Limb (tissue), 2 donors: ENCODE measurements around the gene THOC2.
"Not testable (repeated sequence)": the region's sequence is repeated elsewhere in the genome, so short reads cannot be mapped to it uniquely, and the experiment has no call there.

ENCODE experiments used
- DNase-seq, 2 donors: peaks; one replicate each; pipeline ENCODE4 v3.0.0-alpha.2; 2016; ENCODE audit errors: extremely low spot score in 2 of 2

THOC2 gene

DNA sequence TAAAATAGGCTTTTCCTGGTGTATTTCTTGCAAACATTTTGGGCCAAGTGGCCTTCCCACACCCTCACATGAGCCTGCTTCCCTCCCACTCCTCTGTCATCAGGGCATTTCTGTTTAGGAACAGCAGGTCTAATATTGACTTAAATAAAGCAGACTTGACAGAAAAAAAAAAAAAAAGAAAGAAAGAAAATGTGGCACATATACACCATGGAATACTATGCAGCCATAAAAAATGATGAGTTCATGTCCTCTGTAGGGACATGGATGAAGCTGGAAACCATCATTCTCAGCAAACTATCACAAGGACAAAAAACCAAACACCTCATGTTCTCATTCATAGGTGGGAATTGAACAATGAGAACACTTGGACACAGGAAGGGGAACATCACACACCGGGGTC lies 2.3 kb upstream of the THOC2 start:
- not testable (repeated sequence) for DNase-seq

DNA sequence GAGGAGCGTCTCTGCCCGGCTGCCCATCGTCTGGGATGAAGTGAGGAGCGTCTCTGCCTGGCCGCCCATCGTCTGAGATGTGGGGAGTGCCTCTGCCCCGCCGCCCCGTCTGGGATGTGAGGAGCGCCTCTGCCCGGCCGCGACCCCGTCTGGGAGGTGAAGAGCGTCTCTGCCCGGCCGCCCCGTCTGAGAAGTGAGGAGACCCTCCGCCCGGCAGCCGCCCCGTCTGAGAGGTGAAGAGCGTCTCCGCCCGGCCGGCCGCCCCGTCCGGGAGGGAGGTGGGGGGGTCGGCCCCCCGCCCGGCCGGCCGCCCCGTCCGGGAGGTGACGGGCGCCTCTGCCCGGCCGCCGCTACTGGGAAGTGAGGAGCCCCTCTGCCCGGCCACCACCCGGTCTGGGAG lies 1.2 kb upstream of the THOC2 start:
- not testable (repeated sequence) for DNase-seq

DNA sequence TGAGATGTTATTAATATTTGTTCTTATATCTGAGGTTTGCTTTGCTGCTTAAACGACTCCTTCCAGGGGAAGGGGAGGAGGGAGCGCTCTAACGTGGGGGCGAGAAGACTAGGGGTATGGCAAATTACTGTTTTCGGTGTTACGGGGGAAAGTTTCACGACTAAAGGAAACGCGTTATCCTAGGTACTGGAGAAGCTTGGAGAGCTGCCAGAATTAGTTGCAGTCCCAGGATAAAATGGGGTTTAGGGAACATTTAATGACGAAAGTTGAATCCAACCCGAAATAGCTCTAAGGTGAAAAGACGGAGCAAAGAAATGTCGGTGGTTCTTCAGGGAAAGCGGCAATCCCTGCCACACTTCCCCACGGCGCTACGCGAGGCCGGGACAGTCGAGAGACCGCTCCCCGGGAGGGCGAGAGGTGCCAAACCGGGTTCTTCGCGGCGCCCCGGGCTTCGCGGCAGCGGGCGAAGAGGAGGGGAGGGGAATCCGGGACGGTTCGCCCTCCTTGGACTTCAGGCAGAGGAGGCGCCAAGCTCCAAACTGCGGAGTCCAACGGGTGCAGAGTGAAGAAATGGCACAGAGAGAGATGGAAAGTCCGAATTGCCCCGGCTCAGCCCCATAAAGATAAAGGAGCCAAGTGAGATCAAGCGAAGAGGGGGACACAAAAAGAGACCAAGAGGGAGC lies 724 bp downstream of the THOC2 start:
- peak in 1 of 2 donors; percentile 49 for DNase-seq

DNA sequence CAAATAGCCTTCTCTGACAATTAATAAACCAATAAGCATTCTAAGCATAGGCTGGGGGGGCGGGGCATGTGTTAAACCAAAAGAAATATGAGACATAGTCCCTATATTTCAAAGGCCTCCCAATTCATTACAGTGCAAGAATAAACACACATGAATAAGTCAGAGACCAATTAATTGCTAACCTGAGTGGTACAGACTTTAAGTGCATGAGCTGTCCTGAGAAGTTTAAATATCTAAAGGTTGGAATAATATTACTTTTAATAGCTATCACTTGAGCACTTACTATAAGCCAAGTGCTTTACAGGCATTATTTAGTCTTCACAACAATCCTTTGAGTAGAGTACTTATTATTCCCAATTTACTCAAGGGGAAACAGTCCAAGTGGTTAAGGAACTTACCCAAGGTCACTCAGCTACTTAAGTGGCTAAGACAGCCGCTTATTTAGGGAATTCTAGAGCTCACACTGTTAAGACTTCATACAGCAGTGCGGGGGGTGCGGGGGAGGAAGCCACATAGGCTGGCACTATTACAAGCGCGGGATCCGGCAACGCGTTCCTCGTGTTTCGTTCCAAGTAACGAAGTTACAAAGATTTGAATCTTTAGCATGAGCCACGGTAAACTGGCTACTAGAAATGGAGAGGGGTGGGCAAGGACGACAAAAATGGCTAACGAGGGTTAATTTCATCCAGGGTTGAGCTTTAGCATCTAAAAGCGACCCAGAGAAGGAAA lies 1.4 kb downstream of the THOC2 start:
- DNase-seq: no peak

DNA sequence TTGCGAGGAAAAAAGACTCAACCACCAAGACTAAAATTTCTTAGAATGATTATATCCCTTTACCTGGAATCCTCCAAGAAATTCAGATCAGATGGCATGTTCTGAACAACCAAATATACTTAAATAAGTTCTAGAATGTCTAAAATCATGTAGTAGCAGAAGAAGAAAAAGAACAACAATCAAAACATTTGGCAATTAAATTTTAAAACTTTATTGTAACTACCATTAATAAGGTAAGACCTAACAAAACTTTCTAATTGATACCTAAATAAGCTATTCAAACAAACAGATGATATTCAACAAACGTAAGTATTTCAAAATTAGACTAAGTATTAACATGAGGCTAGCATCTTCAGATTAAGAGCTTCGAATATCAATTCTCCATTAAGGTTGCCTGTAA lies 4.3 kb downstream of the THOC2 start:
- no peak for DNase-seq

DNA sequence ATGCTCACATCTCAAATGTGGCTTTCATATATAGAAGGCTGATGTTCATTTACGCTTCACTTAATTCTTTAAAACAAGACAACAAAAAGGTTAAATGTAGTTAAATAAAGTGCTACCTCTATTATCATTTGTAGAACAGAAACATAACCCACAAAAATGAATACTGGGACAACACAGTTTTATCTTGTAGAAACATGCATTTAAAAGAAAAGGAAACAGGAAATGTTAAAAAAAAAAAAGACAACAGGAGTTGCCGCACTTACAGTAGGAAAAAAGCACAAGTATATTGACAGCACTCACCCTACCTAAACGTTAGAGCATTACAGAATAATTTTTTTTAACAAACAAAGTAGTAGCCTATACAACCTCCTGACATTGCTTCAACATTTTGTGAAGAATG lies 4.8 kb downstream of the THOC2 start:
- no peak for DNase-seq

DNA sequence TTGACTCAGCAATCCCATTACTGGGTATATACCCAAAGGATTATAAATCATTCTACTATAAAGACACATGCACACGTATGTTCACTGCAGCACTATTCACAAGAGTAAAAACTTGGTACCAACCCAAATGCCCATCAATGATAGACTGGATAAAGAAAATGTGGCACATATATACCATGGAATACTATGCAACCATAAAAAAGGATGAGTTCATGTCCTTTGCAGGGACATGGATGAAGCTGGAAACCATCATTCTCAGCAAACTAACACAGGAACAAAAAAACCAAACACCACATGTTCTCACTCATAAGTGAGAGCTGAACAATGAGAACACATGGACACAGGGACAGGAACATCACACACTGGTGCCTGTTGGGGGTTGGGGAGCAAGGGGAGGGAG lies 10.7 kb downstream of the THOC2 start:
- not testable (repeated sequence) for DNase-seq

DNA sequence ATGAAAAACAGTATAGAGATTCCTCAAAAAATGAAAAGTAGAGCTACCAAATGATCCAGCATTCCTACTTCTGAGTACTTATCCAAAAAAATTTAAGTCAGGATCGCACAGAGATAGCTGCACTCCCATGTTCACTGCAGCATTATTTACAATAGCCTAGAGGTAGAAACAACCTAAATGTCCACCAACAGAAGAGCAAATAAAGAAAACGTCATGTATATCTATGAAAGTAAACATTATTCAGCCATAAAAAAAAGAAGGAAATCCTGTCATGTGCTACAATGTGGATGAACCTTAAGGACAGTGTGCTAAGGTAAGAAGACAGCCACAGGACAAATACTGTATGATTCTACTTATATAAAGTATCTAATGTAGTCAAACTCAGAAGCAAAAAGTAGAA lies 12.4 kb downstream of the THOC2 start:
- no peak for DNase-seq

DNA sequence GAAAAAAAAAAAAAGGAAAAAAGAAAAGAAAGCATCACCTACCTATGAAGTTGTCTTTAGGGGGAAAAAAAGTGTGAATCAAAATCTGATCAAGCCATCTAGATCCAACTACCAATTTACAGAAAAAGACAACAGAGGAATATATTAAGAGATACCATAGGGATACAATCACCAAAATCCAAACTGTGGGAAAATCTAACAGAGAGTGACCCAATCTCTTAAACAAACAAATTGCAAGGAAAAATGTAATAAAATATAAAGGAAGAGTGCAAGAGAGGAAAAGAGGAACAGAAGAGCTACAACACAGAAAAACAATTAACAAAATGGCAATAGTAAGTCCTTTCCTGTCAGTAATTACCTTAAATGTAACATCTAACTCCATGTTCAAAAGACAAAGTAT lies 19.0 kb downstream of the THOC2 start:
- DNase-seq: no peak

DNA sequence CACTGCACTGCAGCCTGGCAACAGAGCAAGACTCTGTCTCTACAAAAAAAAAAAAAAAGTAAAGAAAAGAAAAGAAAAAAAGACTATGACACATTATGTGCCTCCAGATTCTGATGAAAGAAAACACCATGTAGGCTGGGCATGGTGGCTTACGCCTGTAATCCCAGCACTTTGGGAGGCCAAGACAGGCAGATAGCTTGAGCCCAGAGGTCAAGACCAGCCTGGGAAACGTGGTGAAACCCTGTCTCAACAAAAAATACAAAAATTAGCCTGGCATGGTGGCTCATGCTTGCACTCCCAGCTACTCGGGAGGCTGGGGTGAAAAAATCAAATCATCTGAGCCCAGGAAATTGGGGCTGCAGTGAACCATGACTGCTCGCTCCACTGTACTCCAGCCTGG lies 19.4 kb downstream of the THOC2 start:
- DNase-seq: no peak

DNA sequence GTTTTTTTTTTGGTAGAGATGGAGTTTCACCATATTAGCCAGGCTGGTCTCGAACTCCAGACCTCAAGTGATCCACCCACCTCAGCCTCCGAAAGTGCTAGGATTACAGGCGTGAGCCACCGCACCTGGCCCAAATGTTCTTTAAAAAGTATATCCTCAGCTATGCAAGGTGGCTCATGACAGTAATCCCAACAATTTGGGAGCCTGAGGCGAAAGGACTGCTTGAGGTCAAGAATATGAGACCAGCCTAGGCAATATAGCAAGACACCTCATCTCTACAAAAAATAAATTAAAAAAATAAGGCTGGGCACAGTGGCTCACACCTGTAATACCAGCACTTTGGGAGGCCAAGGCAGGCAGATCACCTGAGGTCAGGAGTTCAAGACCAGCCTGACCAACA lies 21.7 kb downstream of the THOC2 start:
- DNase-seq: not testable (repeated sequence)

DNA sequence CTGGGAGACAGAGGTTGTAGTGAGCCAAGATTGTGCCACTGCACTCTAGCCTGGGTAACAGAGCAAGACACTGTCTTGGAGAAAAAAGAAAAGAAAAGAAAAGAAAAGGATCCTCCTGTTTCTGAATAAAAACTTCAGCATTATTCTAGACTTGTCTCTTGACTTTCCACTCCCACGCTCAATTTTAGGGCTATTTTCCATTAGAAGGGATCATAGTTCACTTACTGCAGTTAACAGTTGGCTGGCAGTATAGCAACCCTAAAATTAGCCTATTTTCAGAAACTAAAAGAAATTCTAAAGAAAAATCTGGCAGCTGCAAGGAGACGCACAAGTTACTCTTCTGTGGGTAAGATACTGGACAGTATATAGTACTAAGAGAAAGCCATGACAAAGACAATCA lies 28.1 kb downstream of the THOC2 start:
- no peak for DNase-seq

DNA sequence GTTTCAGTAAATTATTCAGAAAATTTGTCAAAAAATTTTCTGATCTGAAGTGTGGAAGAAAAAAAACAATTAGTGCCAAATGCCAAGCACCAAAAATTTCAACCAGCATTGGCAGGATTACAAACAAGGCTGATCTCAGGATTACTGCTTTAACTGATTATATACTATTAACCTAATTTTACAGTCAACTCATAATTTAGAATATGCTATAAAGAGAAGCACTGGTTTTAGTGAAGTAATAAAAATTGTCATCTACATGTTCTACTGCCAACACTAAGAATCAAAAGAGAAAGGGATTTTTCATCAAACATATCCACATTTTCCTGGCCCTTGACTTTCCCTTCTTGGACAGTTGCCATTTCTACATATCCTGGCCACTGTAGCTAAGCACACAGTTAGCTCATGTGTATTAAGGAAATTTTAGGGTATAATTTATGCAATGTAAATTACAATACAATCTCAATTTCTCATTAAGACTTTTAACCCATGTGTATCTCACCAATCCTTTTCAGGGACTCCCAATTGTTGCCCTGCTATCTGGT lies 33.8 kb downstream of the THOC2 start:
- peak in 1 of 2 donors; percentile 1 for DNase-seq

DNA sequence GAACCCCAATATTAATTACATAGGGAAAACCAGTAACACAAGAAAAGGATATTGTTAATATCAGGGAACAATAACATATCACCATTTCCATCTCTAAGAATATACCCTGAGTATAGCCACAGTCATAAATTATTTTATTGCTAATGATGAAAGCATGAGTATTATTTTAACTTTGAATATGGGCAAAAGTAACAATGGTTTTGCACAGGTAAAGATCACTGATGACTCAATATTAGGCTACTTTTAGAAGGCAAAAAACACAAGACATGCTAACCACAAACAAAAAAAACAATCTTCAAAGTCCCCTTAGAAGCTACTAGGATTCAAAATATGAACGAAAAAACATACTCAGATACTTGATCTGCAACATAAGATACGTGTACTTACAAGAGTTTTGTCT lies 36.5 kb downstream of the THOC2 start:
- no peak for DNase-seq

DNA sequence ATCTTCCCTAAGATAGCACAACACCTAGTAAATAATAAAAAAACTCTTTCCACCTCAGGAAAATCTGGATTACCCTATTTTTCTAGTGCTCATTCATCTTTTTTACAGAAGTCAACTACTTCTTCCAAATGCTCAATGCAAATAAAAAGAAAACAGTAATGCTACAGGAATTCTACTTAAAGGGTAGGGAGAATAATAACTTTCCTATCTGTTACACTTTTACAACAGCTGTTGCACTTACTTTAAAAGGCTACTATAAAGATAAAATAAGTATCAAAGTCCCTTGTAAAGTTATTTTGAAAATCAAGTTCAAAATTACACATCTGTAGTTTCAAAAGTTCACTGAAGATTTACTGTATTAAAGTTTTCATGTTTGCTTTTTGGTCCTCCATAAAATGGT lies 37.6 kb downstream of the THOC2 start:
- no peak for DNase-seq

DNA sequence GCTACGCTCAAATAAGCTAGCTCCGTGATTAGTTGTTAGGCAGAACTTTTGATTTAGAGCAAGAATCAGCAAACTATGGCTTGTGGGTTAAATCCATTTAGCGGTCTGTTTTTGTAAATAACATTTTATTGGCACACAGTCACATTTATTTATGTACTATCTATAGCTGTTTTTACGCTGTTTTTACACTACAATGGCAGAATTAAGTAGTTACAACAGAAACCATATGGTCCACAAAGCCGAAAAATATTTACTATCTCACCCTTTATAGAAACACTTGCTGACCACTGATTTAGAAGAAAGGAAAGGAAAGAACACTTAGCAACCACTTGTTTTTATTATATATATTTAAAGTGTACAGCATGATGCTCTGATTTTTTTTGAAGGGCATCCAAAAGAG lies 41.1 kb downstream of the THOC2 start:
- DNase-seq: no peak

DNA sequence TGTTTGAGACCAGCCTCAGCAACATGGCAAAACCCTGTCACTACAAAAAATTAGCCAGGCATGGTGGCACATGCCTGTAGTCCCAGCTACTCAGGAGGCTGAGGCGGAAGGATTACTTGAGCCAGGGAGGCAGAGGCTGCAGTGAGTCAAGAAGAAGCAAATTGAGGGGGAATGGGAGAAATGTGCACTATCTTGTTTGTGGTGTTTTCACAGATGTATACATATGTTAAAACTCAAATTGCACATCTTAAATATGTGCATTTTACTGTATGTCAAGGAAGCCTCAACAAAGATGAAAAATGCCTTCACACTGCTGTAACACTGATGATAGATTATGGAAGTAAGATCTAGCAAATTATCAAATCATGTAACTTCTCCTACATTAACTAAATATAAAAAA lies 44.3 kb downstream of the THOC2 start:
- DNase-seq: no peak

DNA sequence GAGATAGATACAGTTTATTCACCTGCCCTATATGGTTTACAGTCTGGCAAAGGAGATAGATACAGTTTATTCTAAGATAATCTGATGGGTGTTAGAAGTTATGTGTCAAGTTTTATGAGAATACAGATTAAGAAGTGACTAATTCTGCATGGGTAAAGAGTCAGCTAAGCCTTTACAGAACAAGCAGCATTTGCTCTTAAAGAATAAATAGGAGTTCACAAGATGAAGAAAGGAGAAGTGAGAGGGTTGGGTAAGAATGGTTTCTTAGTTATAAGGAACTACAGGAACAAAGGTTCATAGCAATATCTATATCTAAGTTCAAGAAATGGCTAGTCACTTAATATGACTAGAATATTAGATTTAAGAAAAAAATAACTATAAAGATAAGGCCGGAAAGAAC lies 47.6 kb downstream of the THOC2 start:
- DNase-seq: no peak

DNA sequence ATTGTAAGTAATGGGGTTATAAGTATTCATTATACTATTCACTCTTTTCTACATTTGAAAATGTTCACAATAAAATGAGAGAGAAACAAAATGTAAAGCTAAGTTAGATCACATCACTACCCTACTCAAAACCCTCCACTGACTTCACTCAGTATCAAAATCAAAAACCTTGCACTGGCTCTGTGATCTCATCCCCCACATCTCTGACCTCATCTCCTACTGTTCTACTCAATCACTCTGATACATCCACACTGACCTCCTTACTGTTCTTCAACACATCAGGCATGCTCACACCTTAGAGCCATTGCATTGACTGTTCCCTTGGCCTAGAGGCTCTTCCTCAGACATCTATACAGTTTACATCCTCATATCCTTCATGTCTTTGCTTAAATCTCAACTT lies 50.7 kb downstream of the THOC2 start:
- no peak for DNase-seq

DNA sequence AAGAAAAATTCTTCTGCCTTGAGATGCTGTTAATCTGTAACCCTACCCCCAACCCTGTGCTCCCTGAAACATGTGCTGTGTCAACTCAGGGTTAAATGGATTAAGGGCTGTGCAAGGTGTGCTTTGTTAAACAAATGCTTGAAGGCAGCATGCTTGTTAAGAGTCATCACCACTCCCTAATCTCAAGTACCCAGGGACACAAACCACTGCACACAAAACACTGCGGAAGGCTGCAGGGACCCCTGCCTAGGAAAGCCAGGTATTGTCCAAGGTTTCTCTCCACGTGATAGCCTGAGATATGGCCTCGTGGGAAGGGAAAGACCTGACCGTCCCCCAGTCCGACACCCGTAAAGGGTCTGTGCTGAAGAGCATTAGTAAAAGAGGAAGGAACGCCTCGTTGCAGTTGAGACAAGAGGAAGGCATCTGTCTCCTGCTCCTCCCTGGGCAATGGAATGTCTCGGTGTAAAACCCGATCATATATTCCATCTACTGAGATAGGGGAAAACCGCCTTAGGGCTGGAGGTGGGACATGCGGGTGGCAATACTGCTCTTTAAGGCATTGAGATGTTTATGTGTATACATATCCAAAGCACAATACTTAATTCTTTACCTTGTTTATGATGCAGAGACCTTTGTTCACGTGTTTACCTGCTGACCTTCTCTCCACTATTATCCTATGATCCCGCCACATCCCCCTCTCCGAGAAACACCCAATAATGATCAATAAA lies 53.0 kb downstream of the THOC2 start:
- not testable (repeated sequence) for DNase-seq

DNA sequence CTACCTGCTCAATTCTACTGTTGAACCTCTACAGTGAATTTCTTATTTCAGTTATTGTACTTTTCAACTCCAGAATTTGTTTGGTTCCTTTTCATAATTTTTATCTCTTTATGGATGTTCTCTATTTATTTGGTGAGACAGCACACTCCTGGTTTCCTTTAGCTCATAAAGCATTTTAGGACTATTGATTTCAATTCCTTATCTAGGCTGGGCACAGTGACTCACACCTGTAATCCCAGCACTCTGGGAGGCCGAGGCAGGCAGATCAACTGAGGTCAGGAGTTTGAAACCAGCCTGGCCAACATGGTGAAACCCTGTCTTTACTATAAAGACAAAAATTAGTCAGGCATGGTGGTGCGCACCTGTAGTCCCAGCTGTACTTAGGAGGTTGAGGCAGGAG lies 57.7 kb downstream of the THOC2 start:
- no peak for DNase-seq

DNA sequence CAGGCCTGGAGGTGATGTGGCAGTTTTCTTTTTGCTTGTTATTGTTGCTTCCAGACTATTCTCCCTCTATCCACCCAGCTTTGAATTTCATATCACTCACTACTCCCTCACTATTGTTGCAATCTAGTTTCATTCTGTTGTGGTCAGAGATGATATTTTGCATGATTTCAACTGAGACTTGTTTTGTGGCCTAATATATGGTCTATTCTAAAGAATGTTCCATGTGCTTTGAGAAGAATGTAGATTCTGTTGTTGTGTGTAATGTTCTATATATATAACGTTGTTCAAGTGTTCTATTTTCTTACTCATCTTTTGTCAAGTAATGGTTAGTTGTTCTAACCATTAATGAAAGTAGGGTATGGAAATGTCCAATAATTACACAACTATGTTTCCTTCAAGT lies 59.0 kb downstream of the THOC2 start:
- DNase-seq: no peak
